GM21526 (cell line): ENCODE measurements around the gene SKIDA1.

Experiments
- ATAC-seq: cut with Tn5 transposase; IDR thresholded peaks from one replicate; pipeline ENCODE4 v1.9.1; 2021; ENCODE audit warnings: moderate library complexity; ENCODE audit not compliant: unreplicated experiment, low FRiP score

SKIDA1 gene

DNA sequence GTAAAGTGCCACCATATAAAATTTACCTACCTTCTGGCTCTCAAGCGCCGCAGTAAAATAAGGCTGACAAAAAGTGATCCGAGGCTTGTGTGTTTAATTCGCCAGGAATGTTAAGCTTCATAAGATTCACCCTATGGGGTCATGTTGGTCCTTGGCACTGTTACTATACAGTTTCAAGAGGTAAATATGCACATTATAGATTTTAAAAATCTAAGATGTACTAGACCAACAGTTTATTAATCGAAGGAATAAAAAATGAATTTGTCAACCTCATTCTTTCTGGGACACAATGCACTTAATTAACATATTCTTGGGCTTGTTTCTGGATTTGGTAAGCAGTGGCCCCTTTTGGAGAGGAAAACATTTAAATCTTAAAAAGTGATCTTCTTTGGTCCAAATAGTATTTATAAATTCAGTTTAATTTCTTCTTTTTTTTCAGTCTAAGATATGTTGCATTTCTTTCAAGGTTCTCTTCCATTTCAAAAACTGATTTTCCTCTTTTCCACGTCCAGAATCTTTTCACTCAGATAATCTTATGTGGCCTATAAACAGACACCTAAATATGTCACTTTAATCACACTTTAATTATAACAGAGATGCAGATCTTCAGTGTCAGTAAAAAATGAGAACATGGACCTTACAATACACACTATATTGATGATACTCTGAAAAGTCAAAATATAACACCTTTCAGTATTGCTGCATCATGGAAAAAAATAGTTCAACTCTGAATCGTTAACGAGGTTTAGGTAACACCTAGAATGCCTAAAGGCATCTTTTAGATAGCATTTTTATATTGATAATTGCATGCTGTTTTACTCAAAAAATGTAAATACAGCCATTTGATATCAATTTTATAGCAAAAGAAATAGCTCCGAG lies 3.8 kb upstream of the SKIDA1 start:
- no peak for ATAC-seq

DNA sequence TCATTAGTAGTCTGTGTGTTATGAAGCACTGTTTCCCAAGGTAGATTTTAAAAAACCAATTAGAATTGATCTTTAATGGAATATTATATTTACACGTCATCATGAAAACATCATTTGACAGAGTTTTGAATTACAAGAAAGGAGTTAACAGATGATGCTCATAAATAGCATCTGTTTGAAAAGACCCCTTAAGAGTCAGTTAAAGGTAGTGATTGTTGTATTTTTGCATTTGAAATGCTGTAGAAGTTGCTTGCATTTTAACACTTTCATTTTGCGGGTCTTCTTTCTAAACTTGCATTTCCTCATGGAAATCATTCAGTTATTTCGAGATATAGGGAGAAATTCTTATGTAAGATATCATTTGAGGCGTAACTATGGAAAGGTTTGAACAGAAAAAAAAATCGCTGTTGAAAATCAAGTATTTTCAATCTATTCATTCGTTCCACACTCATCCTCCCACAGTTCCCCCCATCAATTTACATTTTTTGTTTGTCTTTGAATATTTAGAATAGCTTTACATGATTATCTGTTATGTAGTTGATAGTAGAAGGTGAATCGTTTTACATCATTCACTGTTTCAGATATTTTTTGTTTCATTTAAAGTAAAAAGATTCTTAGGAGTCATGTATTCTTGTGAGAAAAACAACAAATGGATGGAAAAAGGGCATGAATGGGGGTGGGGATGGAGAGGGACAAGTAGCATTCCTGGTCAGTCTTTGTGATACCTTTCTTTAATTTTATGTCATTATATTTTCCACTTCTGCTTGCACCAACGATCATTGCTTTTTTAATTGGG lies 3.0 kb upstream of the SKIDA1 start:
- ATAC-seq = no peak

DNA sequence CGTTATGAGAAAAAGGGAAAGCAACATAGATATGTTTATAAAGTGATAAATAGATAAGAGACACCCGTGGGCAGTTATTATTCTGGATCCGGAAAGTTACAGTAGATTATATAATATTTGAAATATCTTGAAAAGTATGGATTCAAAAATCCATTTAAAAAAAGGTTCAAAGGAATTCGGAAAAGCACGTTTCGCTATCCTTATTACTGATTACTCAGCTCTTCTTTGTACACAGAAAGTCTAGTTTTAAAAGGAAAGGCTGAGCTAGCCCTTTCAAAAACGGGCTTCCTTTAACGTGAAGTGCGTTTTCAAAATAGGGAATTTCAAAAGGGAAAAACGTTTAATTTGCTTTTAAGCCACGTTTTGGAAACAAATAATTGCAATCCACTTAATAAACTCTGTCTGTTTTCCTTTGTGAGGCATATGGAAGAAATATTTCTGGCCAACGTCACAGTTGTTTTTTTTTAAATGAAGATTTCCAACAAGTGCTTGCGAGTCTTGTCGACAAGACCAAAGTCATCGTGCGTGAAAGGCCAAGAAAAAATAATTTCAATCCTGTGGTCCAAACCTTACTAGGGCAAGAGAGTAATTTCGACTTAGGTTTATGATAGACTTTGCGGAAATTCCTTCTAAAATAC lies 2.2 kb upstream of the SKIDA1 start:
- ATAC-seq = no peak

DNA sequence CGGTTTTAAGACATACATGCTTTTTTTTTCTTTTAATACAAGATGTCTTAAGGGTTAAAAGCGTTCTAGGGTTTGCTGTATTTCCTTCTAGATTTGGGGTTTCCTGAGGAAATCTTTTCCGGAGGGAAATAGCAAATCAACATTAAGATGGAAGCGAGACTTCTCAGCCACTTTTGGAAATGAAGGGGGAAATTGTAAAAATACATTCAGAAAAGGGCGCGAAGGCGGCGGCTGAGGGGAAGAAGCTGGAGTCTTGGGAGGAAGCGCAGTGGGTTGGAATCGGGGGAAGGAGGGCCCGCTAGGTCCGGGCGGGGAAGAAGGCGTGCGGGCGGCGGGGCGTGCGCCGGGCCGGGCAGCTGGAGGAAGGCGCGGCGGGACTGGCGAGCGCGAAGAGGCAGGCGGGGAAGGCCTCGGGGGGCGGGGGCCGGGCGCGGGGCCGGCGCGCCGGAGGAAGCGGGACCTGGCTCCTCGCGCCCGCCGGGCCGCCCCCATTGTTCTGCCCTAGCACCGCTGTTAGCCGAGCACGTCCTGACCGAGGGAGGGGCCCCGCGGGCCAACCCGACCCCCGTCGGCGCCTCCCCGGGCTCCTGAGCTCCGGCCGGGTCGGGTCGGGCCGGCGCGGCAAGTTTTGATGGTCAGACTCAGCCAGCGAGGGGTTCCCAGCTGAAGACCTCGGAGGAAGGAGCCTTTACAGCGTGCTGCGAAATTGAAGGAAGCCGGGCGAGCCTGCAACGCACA lies 1.5 kb upstream of the SKIDA1 start:
- no peak for ATAC-seq

DNA sequence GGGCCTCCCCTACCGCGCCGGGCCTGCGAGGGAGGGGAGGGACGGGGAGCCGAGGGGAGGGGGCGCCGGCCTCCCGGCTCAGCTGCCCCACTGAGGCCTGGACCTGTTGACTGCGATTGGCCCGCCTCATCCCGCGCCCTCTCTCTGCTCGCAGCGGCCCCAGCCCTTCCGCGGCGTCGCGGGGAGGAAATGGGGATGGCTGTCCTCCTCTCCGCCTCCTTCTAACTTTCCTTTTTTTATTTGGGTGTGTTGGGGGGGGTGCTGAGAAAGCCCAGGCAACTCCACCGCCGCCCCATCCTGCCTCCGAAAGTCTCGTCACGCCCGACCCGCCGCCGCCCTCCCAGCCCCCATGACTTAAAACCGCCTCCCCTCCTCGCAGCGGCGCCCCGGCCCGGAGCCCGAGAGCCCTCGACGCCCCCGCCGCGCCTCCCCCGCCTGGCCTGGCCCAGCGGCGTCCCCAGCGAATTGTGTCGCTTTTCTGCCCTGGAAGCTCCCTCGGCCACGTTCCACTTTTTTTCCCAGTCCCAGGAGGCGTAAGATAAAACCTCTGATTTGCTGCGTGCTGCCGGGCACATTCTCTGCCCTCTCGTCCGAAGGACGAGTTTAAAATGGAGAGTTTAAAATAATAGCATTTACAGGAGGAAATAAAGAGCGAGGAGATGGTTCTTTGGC lies 842 bp upstream of the SKIDA1 start:
- ATAC-seq = no peak

DNA sequence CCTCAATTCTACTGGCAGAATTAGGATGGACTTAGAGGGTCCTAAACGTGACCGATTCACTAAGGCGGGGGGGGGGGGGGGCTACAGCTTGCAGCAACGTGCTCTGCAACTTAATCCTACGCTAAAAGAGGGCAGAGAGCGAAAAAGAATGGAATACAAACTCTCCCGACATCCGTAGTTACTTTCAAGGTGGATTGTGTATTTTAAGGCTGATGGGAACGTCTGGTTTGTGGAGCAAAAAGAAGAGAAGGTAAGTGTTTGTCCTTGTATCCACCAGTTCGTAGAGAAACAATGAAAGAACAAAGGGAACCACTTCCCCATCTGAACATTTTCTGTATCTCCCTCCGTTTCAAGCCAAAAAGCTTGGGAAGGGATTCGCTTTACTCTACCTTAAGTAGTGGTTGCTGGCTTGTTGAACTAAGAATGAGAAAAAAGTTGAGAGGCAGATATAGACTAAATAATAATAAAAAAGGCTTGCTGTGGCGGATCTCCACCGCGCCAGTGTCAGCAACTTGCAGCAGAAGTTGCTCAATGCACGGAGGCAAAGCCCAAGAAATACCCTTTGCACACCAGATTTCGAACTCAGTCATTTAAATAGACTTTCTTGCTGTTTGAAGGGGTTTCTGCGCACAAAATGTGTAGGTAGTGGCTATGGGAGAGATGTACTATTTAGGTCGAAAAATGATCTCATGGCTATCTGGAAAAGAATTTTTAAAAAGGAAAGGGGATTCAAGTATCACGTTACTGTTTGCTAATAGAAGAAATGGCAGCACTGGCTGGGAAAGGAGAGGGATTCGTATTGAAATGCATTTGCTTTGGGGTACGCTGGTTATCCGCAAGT lies 736 bp downstream of the SKIDA1 start:
- ATAC-seq = no peak

DNA sequence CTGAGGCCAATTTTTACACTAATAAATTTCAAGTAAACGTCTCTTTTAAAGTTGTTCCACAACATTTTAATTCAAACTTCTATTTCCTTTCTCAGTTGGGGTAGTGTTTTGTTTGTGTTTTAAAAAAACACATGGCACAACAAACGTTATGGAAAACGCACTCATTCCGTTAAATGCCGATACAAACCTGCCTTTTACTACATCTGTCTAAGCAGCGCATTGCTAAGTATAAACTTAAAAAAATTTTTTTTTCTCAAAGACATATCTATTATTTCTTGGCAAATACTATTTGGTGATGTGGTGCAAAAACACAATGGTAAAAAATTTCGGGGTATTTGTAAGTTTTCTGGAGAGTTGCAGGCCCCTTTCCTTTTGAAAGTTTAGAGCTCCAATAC lies 1.4 kb downstream of the SKIDA1 start:
- ATAC-seq = no peak

DNA sequence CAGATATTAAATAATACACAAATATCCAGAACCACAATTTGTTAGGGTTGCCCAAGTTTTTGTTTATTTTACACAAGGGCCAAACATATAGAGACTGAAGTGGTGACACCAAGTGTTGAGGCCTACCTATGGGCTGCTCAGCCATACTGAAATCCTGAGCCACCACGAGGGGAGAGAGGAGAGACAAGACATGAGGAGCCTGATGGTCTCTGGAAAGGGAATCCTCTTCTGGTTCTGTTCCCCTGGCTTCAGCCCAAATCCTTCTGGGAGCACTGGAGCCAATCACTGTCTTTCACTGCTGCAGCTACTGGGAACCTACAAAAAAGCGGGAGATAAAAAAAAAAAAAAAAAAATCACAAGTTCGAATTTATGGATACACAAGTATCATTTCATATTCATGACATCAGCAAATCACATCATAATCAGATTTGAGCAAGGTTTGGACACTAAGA lies 1.9 kb downstream of the SKIDA1 start:
- ATAC-seq = no peak

DNA sequence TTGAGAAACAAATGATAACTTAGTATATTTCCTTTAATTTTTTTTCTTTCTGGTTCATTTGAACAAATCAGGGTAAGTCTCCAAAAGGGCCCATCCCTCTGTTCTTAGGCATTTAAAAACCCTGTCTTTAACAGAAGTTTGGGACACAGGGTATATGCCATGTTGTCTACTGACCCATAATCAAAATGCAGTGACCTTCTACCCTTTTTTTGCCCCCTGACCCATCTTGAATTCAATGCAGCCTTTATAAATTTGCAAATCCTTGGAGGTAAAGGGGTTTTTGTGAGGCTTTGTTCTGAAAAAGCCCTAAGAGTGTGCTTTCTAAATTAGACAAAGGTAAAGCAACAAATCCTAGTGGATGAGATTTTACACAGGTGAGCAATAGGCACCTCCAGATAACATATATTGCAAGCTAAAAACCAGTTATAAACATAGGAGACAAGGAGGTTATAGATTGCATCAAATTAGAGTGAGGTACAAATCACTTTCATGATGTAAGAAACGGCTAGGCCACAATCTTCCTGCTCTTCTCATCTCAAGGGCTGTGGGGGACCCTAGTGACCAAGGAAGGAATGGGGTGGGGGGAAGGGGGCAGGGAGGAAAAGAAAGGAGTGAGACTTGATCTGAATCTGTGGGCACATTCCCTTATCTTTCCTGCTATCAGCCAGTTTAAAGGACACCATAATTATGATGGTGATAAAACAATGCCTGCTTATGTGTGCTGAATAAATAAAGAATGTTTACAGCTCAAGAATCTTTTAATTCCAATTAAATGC lies 2.7 kb downstream of the SKIDA1 start:
- ATAC-seq = no peak

DNA sequence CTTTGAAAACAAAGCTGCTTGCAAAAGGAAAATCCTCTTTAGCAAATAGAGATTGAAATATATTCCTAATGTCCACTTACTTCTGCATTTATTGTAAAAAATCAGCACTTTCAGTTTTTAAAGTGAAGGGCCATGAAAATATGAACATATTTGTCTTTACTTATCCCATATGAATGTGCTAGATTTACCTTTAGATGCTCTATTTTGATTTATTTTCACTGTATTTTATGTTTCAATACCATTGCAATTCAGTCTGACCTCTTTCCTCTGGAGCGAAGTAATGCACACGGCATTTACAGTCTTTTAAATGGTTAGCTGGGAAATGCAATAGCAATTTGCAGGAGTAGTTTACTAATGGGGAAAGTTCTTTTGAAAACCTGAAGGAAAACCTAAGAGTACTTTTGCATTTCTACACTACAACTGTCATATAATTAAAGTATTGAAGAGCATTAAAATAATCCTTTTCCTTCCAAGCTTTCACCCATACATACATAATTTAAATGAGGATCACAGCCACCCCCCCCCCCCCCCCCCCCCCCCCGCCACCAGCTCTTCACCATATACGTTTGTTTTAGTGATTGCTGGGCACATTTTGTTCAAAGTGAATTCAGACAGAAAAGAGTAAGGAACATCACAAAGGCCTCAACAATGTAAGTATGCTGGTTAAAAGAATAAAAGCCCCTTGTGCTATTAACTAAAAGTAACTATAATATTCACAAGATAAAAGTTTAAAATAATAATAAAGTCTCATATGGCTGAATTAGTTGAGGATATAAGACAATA lies 3.5 kb downstream of the SKIDA1 start:
- no peak for ATAC-seq

DNA sequence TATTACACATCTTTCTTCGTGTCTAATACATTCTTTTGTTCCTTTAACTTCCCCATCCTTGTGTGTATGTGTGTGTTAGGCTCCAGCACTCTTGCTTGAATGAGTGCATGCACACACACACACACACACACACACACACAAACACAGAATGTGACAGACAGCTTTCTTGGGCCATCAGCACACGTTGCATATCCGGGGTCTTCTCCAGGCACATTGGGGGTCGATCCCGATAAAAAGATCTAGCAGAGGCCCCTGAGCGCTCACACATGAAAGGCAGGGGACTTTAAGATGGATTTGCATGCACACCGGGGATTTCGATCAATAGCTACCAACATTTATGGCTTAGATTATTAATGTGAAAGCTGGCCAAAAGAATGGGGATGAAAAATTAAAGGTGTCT lies 4.5 kb downstream of the SKIDA1 start:
- no peak for ATAC-seq

DNA sequence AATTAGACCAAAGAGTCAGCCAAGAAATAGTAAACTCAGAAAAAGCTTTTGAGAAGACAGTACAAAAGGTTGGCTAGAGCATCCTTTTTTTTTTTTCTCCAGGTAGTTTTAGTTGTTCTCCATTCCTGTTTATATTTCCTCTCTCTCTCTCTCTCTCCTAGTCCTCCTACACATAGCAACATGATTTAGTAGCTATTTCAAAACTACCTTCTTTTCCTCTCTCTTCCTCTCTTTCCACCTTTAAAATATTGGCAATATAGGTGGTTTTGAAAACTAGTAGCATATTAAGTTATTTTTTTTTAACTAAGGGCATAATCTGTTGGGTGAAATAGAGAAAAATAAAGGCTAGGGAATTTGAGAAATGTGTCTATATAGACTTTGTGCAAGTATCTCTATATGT lies 5.0 kb downstream of the SKIDA1 start:
- no peak for ATAC-seq

DNA sequence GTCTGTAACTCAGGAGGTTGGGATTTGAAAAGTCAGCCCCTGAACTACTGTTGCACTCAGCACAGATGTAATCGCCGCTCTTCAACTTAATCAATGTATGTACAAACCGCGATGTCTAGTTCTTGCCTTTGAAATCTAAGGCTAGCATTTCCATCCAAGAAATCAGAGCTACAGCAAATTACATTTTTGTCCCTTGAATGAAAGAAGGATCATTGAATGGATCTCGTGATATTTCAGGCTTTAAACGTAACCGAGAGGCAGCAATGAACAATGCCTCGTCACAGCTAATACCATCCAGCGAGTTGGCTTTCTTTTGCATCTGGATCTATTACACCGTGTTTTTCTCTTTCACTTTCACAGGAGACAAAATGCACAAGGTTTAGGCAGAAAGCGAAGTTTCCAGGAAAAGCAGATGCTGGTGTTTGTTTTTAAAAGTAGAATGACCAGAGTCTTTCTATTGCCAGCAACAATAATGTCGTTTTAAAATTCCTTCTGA lies 5.5 kb downstream of the SKIDA1 start:
- ATAC-seq = no peak

DNA sequence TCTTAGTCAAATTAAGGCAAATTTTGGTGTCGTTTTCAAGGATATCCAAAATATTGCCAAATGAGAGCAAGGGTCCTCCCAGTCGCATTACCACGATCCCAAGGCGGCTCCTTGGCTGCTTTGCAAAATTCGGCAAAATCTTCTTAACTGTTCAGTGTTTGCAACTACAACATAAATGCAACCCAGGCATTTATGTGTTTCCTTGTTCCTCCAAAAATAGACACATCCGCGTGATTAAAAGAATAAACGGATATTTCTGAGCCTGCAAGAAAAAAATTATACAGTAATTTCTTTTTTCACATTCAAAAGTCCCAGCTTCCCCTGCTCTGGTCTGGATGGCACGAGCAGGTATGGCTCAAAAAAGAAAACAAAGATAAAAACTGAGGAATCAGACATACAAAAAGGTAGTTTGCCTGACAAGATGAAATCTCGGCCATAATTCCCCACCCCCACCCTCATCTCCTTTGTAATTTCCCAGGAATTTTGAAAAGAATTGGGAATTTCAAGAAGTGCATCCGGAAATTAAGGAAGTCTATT lies 6.0 kb downstream of the SKIDA1 start:
- no peak for ATAC-seq

DNA sequence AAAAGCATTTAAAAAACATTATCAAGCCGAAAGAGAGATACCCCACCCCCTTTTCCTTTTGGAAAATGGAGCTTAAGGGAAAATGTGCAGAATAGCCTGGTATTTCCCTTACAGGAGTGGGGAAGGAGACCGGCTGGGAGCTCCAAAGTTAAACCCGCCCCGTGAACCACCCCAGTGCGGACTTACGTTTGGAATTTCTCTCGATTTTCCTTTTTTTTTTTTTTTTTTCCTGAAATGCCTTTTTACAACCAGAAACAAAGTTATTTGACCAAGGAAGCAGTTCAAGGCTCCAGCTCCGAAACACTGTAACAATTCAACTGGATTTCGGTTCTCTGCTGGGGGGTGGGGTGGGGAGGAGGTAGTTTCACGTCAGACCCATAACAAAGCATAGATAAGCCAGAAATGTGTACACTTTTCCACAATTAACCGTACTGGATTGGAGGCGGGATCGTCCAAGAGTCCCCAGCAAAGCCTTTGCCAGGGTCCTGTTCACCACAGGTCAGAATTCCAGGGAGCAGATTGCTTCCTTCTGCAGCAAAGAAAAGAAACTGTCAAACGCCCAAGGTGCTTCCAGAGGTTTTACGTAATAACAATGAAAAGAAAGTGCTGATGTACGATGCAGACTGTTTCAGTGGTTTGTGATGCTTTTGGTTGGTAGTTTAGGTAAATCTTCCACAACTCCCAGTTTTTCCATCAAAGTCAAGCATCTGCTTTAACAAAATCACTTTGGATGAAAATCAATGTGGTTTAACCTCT lies 6.7 kb downstream of the SKIDA1 start:
- no peak for ATAC-seq

DNA sequence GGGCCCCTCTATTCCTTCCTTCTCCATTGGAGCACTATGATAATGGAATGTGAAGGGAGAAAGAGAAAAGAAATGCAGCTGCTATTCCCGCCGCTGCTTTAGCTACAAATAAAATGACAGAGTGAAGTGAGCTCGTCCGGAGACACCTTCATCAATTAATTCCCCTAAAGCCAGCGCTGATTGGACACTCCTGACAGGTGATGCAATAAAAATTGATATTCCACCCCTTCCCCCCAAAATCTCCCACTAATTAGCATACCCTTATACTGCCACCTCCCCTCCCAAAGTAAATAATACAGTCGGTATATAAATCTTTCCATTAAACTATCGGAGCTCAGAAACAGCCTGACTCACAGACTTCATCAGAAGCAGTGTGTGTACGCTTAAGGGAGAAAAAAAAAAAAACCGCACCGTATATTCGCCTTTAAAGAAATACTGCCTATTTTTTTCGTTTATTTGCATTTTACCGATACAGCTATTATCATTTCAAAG lies 7.3 kb downstream of the SKIDA1 start:
- ATAC-seq = no peak
